Measurements from ENCODE around the gene TPSAB1. TPM values are rescaled to one million over a fixed set of nuclear protein-coding genes. Genes with fewer than 3 reads are reported as not detected.
A peak's percentile ranks its signal among the peaks of the same experiment; 100 is the strongest.
"Not testable (repeated sequence)": the region's sequence is repeated elsewhere in the genome, so short reads cannot be mapped to it uniquely, and the experiment has no call there.

The TPSAB1 gene
- not detected for total RNA-seq
- not detected for polyA plus RNA-seq

GRCh38 chr16:1240436-1240835 is at the start of gene TPSAB1:
Gene TPSAB1 (plus strand): TSS chr16:1240705. CDS start chr16:1240939, 234 bp downstream.
- H3K4me1 Mint-ChIP-seq; H3K4me1 ChIP-seq (ENCODE audit: insufficient read depth, low read length); H3K27ac ChIP-seq (ENCODE audit: low read depth, low read length); CTCF ChIA-PET (ENCODE audit: partially characterized antibody); H3K9me3 Mint-ChIP-seq; H3K36me3 Mint-ChIP-seq; H3K4me3 Mint-ChIP-seq; POLR2A ChIA-PET (ENCODE audit: partially characterized antibody); intact Hi-C loops (cut with micrococcal nuclease); DNase-seq; H3K36me3 ChIP-seq (ENCODE audit: insufficient read depth, low read length); H3K27ac Mint-ChIP-seq; H3K4me3 ChIP-seq (ENCODE audit: low read length in 2 of 2); H3K9me3 ChIP-seq (ENCODE audit: control insufficient read depth in 1 of 2, low read length in 2 of 2); H3K27me3 Mint-ChIP-seq; H3K27me3 ChIP-seq (ENCODE audit: insufficient read depth, low read length): not testable (repeated sequence)

DNA sequence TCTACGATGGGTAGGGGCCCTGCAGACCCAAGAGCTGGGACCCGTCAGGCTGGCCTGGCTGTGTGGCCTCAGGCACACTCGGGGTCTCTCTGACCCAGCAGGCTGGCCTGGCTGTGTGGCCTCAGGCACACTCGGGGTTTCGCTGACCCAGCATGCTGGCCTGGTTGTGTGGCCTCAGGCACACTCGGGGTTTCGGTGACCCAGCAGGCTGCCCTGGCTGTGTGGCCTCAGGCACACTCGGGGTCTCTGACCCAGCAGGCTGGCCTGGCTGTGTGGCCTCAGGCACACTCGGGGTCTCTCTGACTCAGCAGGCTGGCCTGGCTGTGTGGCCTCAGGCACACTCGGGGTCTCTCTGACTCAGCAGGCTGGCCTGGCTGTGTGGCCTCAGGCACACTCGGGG is 49.7 kb upstream of the TPSAB1 start:
- H3K36me3 ChIP-seq (ENCODE audit: insufficient read depth, low read length); POLR2A ChIA-PET (ENCODE audit: partially characterized antibody); H3K9me3 ChIP-seq (ENCODE audit: control insufficient read depth in 1 of 2, low read length in 2 of 2); H3K36me3 Mint-ChIP-seq; H3K4me1 ChIP-seq (ENCODE audit: insufficient read depth, low read length); H3K9me3 Mint-ChIP-seq; H3K4me1 Mint-ChIP-seq; H3K27ac ChIP-seq (ENCODE audit: low read depth, low read length); H3K27ac Mint-ChIP-seq; CTCF ChIA-PET (ENCODE audit: partially characterized antibody); intact Hi-C loops (cut with micrococcal nuclease); H3K27me3 ChIP-seq (ENCODE audit: insufficient read depth, low read length); H3K27me3 Mint-ChIP-seq; H3K4me3 ChIP-seq (ENCODE audit: low read length in 2 of 2); DNase-seq; H3K4me3 Mint-ChIP-seq: not testable (repeated sequence)

GRCh38 chr16:1192384-1193073 is 48.0 kb upstream of the TPSAB1 start:
- no peaks in the 10 kb centered on the region for H3K36me3 Mint-ChIP-seq
- ChIA-PET CTCF (ENCODE audit: partially characterized antibody) (no interaction called here), POLR2A (ENCODE audit: partially characterized antibody) (no interaction called here)
- no peaks in the 10 kb centered on the region for H3K9me3 ChIP-seq (ENCODE audit: control insufficient read depth in 1 of 2, low read length in 2 of 2)
- H3K4me3 Mint-ChIP-seq: no peak overlapping the region
- no peaks in the 10 kb centered on the region for H3K36me3 ChIP-seq (ENCODE audit: insufficient read depth, low read length)
- no peaks in the 10 kb centered on the region for H3K4me1 ChIP-seq (ENCODE audit: insufficient read depth, low read length)
- intact Hi-C loops (cut with micrococcal nuclease): no loop called here
- no peak overlapping the region for H3K27ac ChIP-seq (ENCODE audit: low read depth, low read length)
- DNase-seq: no peak
- no peak overlapping the region for H3K4me3 ChIP-seq (ENCODE audit: low read length in 2 of 2)
- no peak overlapping the region for H3K27ac Mint-ChIP-seq
- H3K27me3 ChIP-seq (ENCODE audit: insufficient read depth, low read length): no peaks in the 10 kb centered on the region
- H3K9me3 Mint-ChIP-seq: peaks cover 0 to 3% (median 0%) of the 10 kb centered on the region in 8 donors
- H3K27me3 Mint-ChIP-seq: peaks cover 0 to 2% of the 10 kb centered on the region in 2 donors
- peaks cover 0 to 3% (median 0%) of the 10 kb centered on the region in 4 donors for H3K4me1 Mint-ChIP-seq

GRCh38 chr16:1193143-1193824 is 47.2 kb upstream of the TPSAB1 start:
- Mint-ChIP-seq H3K9me3 (no peaks in the 10 kb centered on the region), H3K4me1 (peaks cover 0 to 3% (median 0%) of the 10 kb centered on the region in 4 donors), H3K27me3 (peaks cover 0 to 2% of the 10 kb centered on the region in 2 donors), H3K27ac (no peak overlapping the region), H3K4me3 (no peak overlapping the region), H3K36me3 (no peaks in the 10 kb centered on the region)
- ChIA-PET POLR2A (ENCODE audit: partially characterized antibody) (no interaction called here), CTCF (ENCODE audit: partially characterized antibody) (interaction anchor here (0.9 to 1.4 kb wide), 2 partner anchors 15 to 136 kb away, joined by 3 to 5 read pairs; no protein-coding TSS in a partner anchor)
- no peak overlapping the region for H3K4me3 ChIP-seq (ENCODE audit: low read length in 2 of 2)
- H3K4me1 ChIP-seq (ENCODE audit: insufficient read depth, low read length): no peaks in the 10 kb centered on the region
- intact Hi-C loops (cut with micrococcal nuclease): no loop called here
- no peak overlapping the region for H3K27ac ChIP-seq (ENCODE audit: low read depth, low read length)
- H3K27me3 ChIP-seq (ENCODE audit: insufficient read depth, low read length): no peaks in the 10 kb centered on the region
- DNase-seq: no peak
- no peaks in the 10 kb centered on the region for H3K9me3 ChIP-seq (ENCODE audit: control insufficient read depth in 1 of 2, low read length in 2 of 2)
- H3K36me3 ChIP-seq (ENCODE audit: insufficient read depth, low read length): no peaks in the 10 kb centered on the region

- Mint-ChIP-seq H3K27ac (no peak overlapping the region), H3K4me1 (peaks cover 0 to 3% (median 0%) of the 10 kb centered on the region in 4 donors), H3K36me3 (no peaks in the 10 kb centered on the region), H3K9me3 (no peaks in the 10 kb centered on the region), H3K4me3 (no peak overlapping the region), H3K27me3 (peaks cover 0 to 2% of the 10 kb centered on the region in 2 donors)
- Histone ChIP-seq H3K9me3 (ENCODE audit: control insufficient read depth in 1 of 2, low read length in 2 of 2) (no peaks in the 10 kb centered on the region), H3K27me3 (ENCODE audit: insufficient read depth, low read length) (no peaks in the 10 kb centered on the region), H3K4me3 (ENCODE audit: low read length in 2 of 2) (no peak overlapping the region), H3K27ac (ENCODE audit: low read depth, low read length) (no peak overlapping the region), H3K36me3 (ENCODE audit: insufficient read depth, low read length) (no peaks in the 10 kb centered on the region), H3K4me1 (ENCODE audit: insufficient read depth, low read length) (no peaks in the 10 kb centered on the region)
- POLR2A ChIA-PET (ENCODE audit: partially characterized antibody): no interaction called here
- intact Hi-C loops (cut with micrococcal nuclease): no loop called here
- CTCF ChIA-PET (ENCODE audit: partially characterized antibody): interaction anchor here (0.9 to 1.4 kb wide), 2 partner anchors 14 to 136 kb away, joined by 3 to 5 read pairs; no protein-coding TSS in a partner anchor
- DNase-seq: no peak
Measured at GRCh38 chr16:1193825-1194581, 46.5 kb upstream of the TPSAB1 start.

- Mint-ChIP-seq H3K27ac (no peak overlapping the region), H3K4me1 (peaks cover 0 to 3% (median 0%) of the 10 kb centered on the region in 4 donors), H3K27me3 (peaks cover 0 to 2% of the 10 kb centered on the region in 2 donors), H3K9me3 (no peaks in the 10 kb centered on the region), H3K36me3 (no peaks in the 10 kb centered on the region), H3K4me3 (no peak overlapping the region)
- Histone ChIP-seq H3K4me1 (ENCODE audit: insufficient read depth, low read length) (no peaks in the 10 kb centered on the region), H3K27me3 (ENCODE audit: insufficient read depth, low read length) (no peaks in the 10 kb centered on the region), H3K9me3 (ENCODE audit: control insufficient read depth in 1 of 2, low read length in 2 of 2) (no peaks in the 10 kb centered on the region), H3K4me3 (ENCODE audit: low read length in 2 of 2) (no peak overlapping the region), H3K36me3 (ENCODE audit: insufficient read depth, low read length) (no peaks in the 10 kb centered on the region), H3K27ac (ENCODE audit: low read depth, low read length) (no peak overlapping the region)
- CTCF ChIA-PET (ENCODE audit: partially characterized antibody): interaction anchor here (1.4 kb wide), 1 partner anchor 137 kb away, joined by 5 read pairs; no protein-coding TSS in a partner anchor
- POLR2A ChIA-PET (ENCODE audit: partially characterized antibody): no interaction called here
- peak in 1 of 5 donors; percentile 19 for DNase-seq
- intact Hi-C loops (cut with micrococcal nuclease): no loop called here
Measured at GRCh38 chr16:1194665-1195392, 45.7 kb upstream of the TPSAB1 start.

DNA sequence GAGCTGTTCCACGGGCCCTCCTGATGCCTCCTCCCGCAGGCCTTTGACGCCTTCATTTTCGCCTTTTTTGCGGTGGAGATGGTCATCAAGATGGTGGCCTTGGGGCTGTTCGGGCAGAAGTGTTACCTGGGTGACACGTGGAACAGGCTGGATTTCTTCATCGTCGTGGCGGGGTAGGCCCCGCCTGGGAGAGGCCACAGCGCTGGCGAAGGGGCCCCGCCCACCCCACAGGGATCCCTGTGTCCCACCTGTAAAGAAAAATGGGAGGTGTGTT is 45.2 kb upstream of the TPSAB1 start:
- peaks cover 0 to 2% of the 10 kb centered on the region in 2 donors for H3K27me3 Mint-ChIP-seq
- no peaks in the 10 kb centered on the region for H3K27me3 ChIP-seq (ENCODE audit: insufficient read depth, low read length)
- intact Hi-C loops (cut with micrococcal nuclease): no loop called here

More for the DNA sequence above, 45.2 kb upstream of the TPSAB1 start:
- Histone ChIP-seq H3K4me1 (ENCODE audit: insufficient read depth, low read length) (no peaks in the 10 kb centered on the region), H3K36me3 (ENCODE audit: insufficient read depth, low read length) (no peaks in the 10 kb centered on the region), H3K4me3 (ENCODE audit: low read length in 2 of 2) (no peak overlapping the region), H3K9me3 (ENCODE audit: control insufficient read depth in 1 of 2, low read length in 2 of 2) (no peaks in the 10 kb centered on the region), H3K27ac (ENCODE audit: low read depth, low read length) (no peak overlapping the region)
- Mint-ChIP-seq H3K27ac (no peak overlapping the region), H3K4me1 (peaks cover 0 to 3% (median 0%) of the 10 kb centered on the region in 4 donors), H3K36me3 (no peaks in the 10 kb centered on the region), H3K4me3 (no peak overlapping the region), H3K9me3 (no peaks in the 10 kb centered on the region)
- ChIA-PET CTCF (ENCODE audit: partially characterized antibody) (no interaction called here), POLR2A (ENCODE audit: partially characterized antibody) (no interaction called here)
- DNase-seq: no peak
